Right lobe of liver (tissue), 4 donors: ENCODE data around the gene PRDM1.

Experiments
- CTCF ChIP-seq, 4 donors: fragments of 200-600 bp in 3 of 4; fragments of 450-650 bp in 1 of 4; IDR thresholded peaks; one replicate each; pipeline versions ENCODE4 v1.5.1 to v1.8.0; 2016 to 2022; ENCODE audit warnings: antibody characterized with exemption in 4 of 4, mild to moderate bottlenecking in 2 of 4
- POLR2A ChIP-seq: fragments of 450-650 bp; IDR thresholded peaks from one replicate; pipeline ENCODE4 v1.6.1; 2017; ENCODE audit warnings: antibody characterized with exemption, mild to moderate bottlenecking
- donor health status: DM: no; HTN: no; CAD: no.
- donor health status: DM: no; HTN: no; CAD: no.
- donor health status: DM: no; HTN: yes; CAD: no.

- TF ChIP-seq CTCF (IDR thresholded peaks at IDR 0.05) (no peak), POLR2A (no peak)
These were observed 72.7 kb downstream of the PRDM1 start for GRCh38 chr6:106158816-106159215.
